Gastrocnemius medialis (tissue), 4 donors: ENCODE data around the gene SLC17A2.

Experiments
- CTCF ChIP-seq, 5 experiments: fragments of 450-650 bp in 3 of 5; fragments of 200-600 bp in 2 of 5; sonication (generic) in 2 of 5; IDR thresholded peaks in 4 of 5; conservative IDR thresholded peaks in 1 of 5; 1 replicate in 4 of 5; 2 replicates in 1 of 5; pipeline ENCODE4 v1.5.1; 2016 to 2019; ENCODE audit warnings: antibody characterized with exemption in 5 of 5, mild to moderate bottlenecking in 3 of 5, moderate library complexity in 3 of 5
- POLR2A ChIP-seq, 2 donors: fragments of 450-650 bp; IDR thresholded peaks; one replicate each; pipeline ENCODE4 v1.6.1; 2017; ENCODE audit warnings: antibody characterized with exemption in 2 of 2, mild to moderate bottlenecking in 2 of 2, moderate library complexity in 2 of 2

- TF ChIP-seq CTCF (IDR thresholded peaks at IDR 0.05 in 4 of 5, conservative IDR thresholded peaks at IDR 0.05 in 1 of 5): no peak
- no peak for TF ChIP-seq POLR2A (IDR thresholded peaks at IDR 0.05)
Measured at GRCh38 chr6:25965058-25965457, 34.6 kb upstream of the SLC17A2 start.
